Left ventricle myocardium inferior (tissue), 1 donor: ENCODE measurements around the gene GADL1. TPM values are rescaled to one million over a fixed set of nuclear protein-coding genes. Genes with fewer than 3 reads are reported as not detected.

Source experiments
- DNase-seq: peaks from one replicate; pipeline ENCODE4 v3.0.0-alpha.2; 2020
- H3K27ac ChIP-seq: fragments of 200-600 bp; replicated peaks from 2 replicates; pipeline ENCODE4 v1.8.0; 2021
- H3K27me3 ChIP-seq: fragments of 200-600 bp; 2 replicates; pipeline ENCODE4 v1.8.0; 2021; ENCODE audit warnings: low read depth
- H3K36me3 ChIP-seq: fragments of 200-600 bp; 2 replicates; pipeline ENCODE4 v1.8.0; 2021
- H3K4me1 ChIP-seq: fragments of 200-600 bp; 2 replicates; pipeline ENCODE4 v1.8.0; 2021
- H3K4me3 ChIP-seq: fragments of 200-600 bp; 2 replicates; pipeline ENCODE4 v1.8.0; 2021; ENCODE audit warnings: mild to moderate bottlenecking, moderate library complexity
- H3K9me3 ChIP-seq: fragments of 200-600 bp; replicated peaks from 2 replicates; pipeline ENCODE4 v1.8.0; 2021
- CTCF ChIP-seq: fragments of 200-600 bp; IDR thresholded peaks from 2 replicates; pipeline ENCODE4 v1.8.0; 2021; ENCODE audit warnings: antibody characterized with exemption, mild to moderate bottlenecking, borderline replicate concordance
- intact Hi-C: fragments of 100-400 bp; cut with micrococcal nuclease; formaldehyde crosslinking; loops from one replicate; pipeline ENCODE4 v1.11.0; 2022
- total RNA-seq: library from RNA; stranded (reverse); fragmentation: NEBNext Ultra II Directional; extraction: Animal tissue kit (Norgen Biotek cat#: 25700); gene quantifications from one replicate; pipeline ENCODE4 v1.2.1, GENCODE V29; 2021
- donor health status: DM: no; HTN: yes; CAD: no; lungs with severe emphysema.

The GADL1 gene
- total RNA-seq, 1 donor from 2014 or later, result 0.11 TPM

- Histone ChIP-seq H3K4me1 (peaks cover 98% of the 10 kb centered on the region), H3K27ac (peak overlapping the region; percentile 79), H3K27me3 (no peaks in the 10 kb centered on the region), H3K4me3 (no peak overlapping the region), H3K9me3 (no peaks in the 10 kb centered on the region), H3K36me3 (peaks cover 69% of the 10 kb centered on the region)
- no peak for DNase-seq
- TF ChIP-seq CTCF, result no peak
- intact Hi-C loops, result loop anchor here (10.0 kb wide), 1 partner anchor 495 kb away; no protein-coding TSS in a partner anchor
These were observed 204.3 kb downstream of the GADL1 start for GRCh38 chr3:30690199-30690598.

- H3K4me3 ChIP-seq, result peak overlapping the region; percentile 5
- no peaks in the 10 kb centered on the region for H3K27me3 ChIP-seq
- H3K4me1 ChIP-seq, result peaks cover 100% of the 10 kb centered on the region
- TF ChIP-seq CTCF, result no peak
- no peaks in the 10 kb centered on the region for H3K9me3 ChIP-seq
- no peak for DNase-seq
- intact Hi-C loops, result loop anchor here (10.0 kb wide), 1 partner anchor 174 kb away; no protein-coding TSS in a partner anchor
- H3K27ac ChIP-seq, result peak overlapping the region; percentile 79
- H3K36me3 ChIP-seq, result peaks cover 58% of the 10 kb centered on the region
These were observed 205.5 kb downstream of the GADL1 start for GRCh38 chr3:30688776-30689641.

- Histone ChIP-seq H3K9me3 (no peaks in the 10 kb centered on the region), H3K4me3 (no peak overlapping the region), H3K27ac (peak overlapping the region; percentile 79), H3K4me1 (peaks cover 100% of the 10 kb centered on the region), H3K27me3 (no peaks in the 10 kb centered on the region), H3K36me3 (peaks cover 56% of the 10 kb centered on the region)
- no peak for TF ChIP-seq CTCF
- no peak for DNase-seq
- intact Hi-C loops, result loop anchor here (10.0 kb wide), 1 partner anchor 173 kb away; no protein-coding TSS in a partner anchor
These were observed 206.4 kb downstream of the GADL1 start for GRCh38 chr3:30687930-30688570.

GRCh38 chr3:30686799-30687198 lies 207.7 kb downstream of the GADL1 start:
- H3K4me1 ChIP-seq, result peaks cover 100% of the 10 kb centered on the region
- peak overlapping the region; percentile 79 for H3K27ac ChIP-seq
- intact Hi-C loops, result loop anchor here (10.0 kb wide), 1 partner anchor 172 kb away; no protein-coding TSS in a partner anchor
- H3K36me3 ChIP-seq, result peaks cover 45% of the 10 kb centered on the region
- no peak overlapping the region for H3K4me3 ChIP-seq
- no peaks in the 10 kb centered on the region for H3K27me3 ChIP-seq
- TF ChIP-seq CTCF, result no peak
- no peaks in the 10 kb centered on the region for H3K9me3 ChIP-seq
- no peak for DNase-seq

GRCh38 chr3:30686176-30686575 lies 208.3 kb downstream of the GADL1 start:
- TF ChIP-seq CTCF, result no peak
- Histone ChIP-seq H3K4me1 (peaks cover 100% of the 10 kb centered on the region), H3K9me3 (no peaks in the 10 kb centered on the region), H3K4me3 (no peak overlapping the region), H3K27ac (peak overlapping the region; percentile 79), H3K27me3 (no peaks in the 10 kb centered on the region), H3K36me3 (peaks cover 39% of the 10 kb centered on the region)
- intact Hi-C loops, result loop anchor here (10.0 kb wide), 1 partner anchor 171 kb away; no protein-coding TSS in a partner anchor
- no peak for DNase-seq
